GM19438 (cell line): Measurements from ENCODE around the gene CCAR1.
"Not testable (repeated sequence)": the region's sequence is repeated elsewhere in the genome, so short reads cannot be mapped to it uniquely, and the experiment has no call there.

Experiments used
- ATAC-seq: cut with Tn5 transposase; IDR thresholded peaks from one replicate; pipeline ENCODE4 v1.9.1; 2021; ENCODE audit warnings: low read depth; ENCODE audit not compliant: unreplicated experiment

CCAR1 gene

GRCh38 chr10:68756246-68756645 lies 35.2 kb downstream of the CCAR1 start:
- no peak for ATAC-seq

- no peak for ATAC-seq
Observed at GRCh38 chr10:68756766-68757165, 35.7 kb downstream of the CCAR1 start.

- ATAC-seq: no peak
Observed at GRCh38 chr10:68759223-68759863, 38.3 kb downstream of the CCAR1 start.

- ATAC-seq: no peak
Observed at GRCh38 chr10:68759967-68760366, 38.9 kb downstream of the CCAR1 start.

- not testable (repeated sequence) for ATAC-seq
Observed at GRCh38 chr10:68767407-68767806, 46.4 kb downstream of the CCAR1 start.

GRCh38 chr10:68781613-68782574 lies 60.9 kb downstream of the CCAR1 start:
- ATAC-seq: no peak

GRCh38 chr10:68784476-68784875 lies 63.4 kb downstream of the CCAR1 start:
- no peak for ATAC-seq

GRCh38 chr10:68787813-68788212 lies 66.8 kb downstream of the CCAR1 start:
- no peak for ATAC-seq

GRCh38 chr10:68790476-68790875 lies 69.4 kb downstream of the CCAR1 start:
- ATAC-seq: no peak

GRCh38 chr10:68792115-68792514 lies 71.1 kb downstream of the CCAR1 start:
- ATAC-seq: no peak

GRCh38 chr10:68795886-68796532 lies 75.0 kb downstream of the CCAR1 start:
- ATAC-seq: no peak

- ATAC-seq: no peak
Observed at GRCh38 chr10:68796605-68797004, 75.6 kb downstream of the CCAR1 start.

GRCh38 chr10:68800211-68800610 lies 79.2 kb downstream of the CCAR1 start:
- no peak for ATAC-seq

- no peak for ATAC-seq
Observed at GRCh38 chr10:68804692-68805091, 83.7 kb downstream of the CCAR1 start.

- not testable (repeated sequence) for ATAC-seq
Observed at GRCh38 chr10:68810830-68811229, 89.8 kb downstream of the CCAR1 start.

GRCh38 chr10:68811314-68812009 lies 90.4 kb downstream of the CCAR1 start:
- no peak for ATAC-seq

GRCh38 chr10:68812420-68812819 lies 91.4 kb downstream of the CCAR1 start:
- no peak for ATAC-seq

- ATAC-seq: no peak
Observed at GRCh38 chr10:68813559-68813958, 92.5 kb downstream of the CCAR1 start.

GRCh38 chr10:68816796-68817412 lies 95.9 kb downstream of the CCAR1 start:
- ATAC-seq: no peak

GRCh38 chr10:68820359-68820758 lies 99.3 kb downstream of the CCAR1 start:
- ATAC-seq: not testable (repeated sequence)
